Activated naive CD8-positive, alpha-beta T cell (primary cell): ENCODE results near the gene BRF1.
A peak's percentile ranks its signal among the peaks of the same experiment; 100 is the strongest.

Experiments
- H3K27ac Mint-ChIP-seq: one replicate; pipeline ENCODE4 v1.8.0; 2021; ENCODE audit warnings: mixed read lengths
- H3K27me3 Mint-ChIP-seq: one replicate; pipeline ENCODE4 v1.8.0; 2021; ENCODE audit warnings: mixed read lengths
- H3K36me3 Mint-ChIP-seq: one replicate; pipeline ENCODE4 v1.8.0; 2021; ENCODE audit warnings: mixed read lengths
- H3K4me1 Mint-ChIP-seq: one replicate; pipeline ENCODE4 v1.8.0; 2021; ENCODE audit warnings: low read depth, mixed read lengths
- H3K4me3 Mint-ChIP-seq: one replicate; pipeline ENCODE4 v1.8.0; 2021; ENCODE audit warnings: mild to moderate bottlenecking, mixed read lengths
- H3K9me3 Mint-ChIP-seq: one replicate; pipeline ENCODE4 v1.8.0; 2021; ENCODE audit warnings: low read depth, mixed read lengths

The BRF1 gene, protein sequence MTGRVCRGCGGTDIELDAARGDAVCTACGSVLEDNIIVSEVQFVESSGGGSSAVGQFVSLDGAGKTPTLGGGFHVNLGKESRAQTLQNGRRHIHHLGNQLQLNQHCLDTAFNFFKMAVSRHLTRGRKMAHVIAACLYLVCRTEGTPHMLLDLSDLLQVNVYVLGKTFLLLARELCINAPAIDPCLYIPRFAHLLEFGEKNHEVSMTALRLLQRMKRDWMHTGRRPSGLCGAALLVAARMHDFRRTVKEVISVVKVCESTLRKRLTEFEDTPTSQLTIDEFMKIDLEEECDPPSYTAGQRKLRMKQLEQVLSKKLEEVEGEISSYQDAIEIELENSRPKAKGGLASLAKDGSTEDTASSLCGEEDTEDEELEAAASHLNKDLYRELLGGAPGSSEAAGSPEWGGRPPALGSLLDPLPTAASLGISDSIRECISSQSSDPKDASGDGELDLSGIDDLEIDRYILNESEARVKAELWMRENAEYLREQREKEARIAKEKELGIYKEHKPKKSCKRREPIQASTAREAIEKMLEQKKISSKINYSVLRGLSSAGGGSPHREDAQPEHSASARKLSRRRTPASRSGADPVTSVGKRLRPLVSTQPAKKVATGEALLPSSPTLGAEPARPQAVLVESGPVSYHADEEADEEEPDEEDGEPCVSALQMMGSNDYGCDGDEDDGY

DNA sequence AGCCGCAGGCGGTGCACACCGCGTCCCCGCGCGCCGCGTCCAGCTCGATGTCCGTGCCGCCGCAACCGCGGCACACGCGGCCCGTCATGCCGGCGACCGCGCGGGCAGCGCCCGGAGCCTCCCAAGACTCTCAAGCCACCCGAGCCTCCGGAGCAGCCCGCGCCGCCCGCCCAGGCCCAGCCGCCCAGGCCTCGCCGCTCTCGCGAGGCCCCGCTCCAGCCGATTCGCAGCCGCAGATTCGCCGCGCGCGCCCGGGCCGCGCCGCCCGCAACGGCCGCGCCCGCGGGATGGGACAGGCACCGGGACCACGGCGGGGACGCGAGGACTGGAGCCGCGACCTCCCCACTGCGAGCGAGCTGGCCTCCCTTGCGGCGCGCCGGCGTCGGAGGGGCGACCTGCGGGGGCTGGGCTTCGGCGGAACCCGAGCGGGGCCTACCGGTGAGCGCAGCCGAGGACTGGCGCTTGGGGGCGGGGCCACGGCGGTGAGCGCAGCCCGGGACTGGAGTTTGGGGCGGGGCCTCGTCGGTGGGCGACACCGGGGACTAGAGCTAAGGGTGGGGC lies at the start of gene BRF1:
BRF1 (minus strand) TSS at position 460 of the 561 bp plus-strand sequence; CDS start at position 88, 372 bp downstream.
- H3K27ac Mint-ChIP-seq, result peak within 1 kb of the TSS; percentile 89
- no peaks in the 10 kb centered on the region for H3K27me3 Mint-ChIP-seq
- H3K36me3 Mint-ChIP-seq, result no peaks in the 10 kb centered on the region
- H3K4me1 Mint-ChIP-seq, result peaks cover 34% of the 10 kb centered on the region
- no peaks in the 10 kb centered on the region for H3K9me3 Mint-ChIP-seq
- peak within 1 kb of the TSS; percentile 92 for H3K4me3 Mint-ChIP-seq

DNA sequence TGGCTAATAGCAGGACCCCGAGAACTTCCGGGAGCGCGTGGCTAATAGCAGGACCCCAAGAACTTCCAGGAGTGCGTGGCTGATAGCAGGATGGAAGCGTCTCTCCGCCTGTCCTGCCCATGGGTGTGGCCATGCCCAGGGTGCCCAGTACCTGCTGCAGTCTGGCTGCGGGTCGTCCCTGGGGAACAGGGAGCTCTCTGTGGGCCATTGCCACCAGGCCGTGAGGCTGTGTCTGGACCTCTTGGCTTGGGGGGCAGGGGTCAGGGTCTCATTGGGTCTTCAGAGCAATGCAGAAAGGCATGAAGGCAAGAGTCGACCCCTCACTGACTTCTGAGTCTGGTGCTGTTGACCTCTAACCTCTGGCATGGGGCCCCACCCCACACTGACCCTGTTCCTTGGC lies 49.2 kb upstream of the BRF1 start:
- Mint-ChIP-seq H3K4me1 (peaks cover 3% of the 10 kb centered on the region), H3K4me3 (no peak overlapping the region), H3K27ac (no peak overlapping the region), H3K9me3 (no peaks in the 10 kb centered on the region), H3K36me3 (no peaks in the 10 kb centered on the region), H3K27me3 (no peaks in the 10 kb centered on the region)

DNA sequence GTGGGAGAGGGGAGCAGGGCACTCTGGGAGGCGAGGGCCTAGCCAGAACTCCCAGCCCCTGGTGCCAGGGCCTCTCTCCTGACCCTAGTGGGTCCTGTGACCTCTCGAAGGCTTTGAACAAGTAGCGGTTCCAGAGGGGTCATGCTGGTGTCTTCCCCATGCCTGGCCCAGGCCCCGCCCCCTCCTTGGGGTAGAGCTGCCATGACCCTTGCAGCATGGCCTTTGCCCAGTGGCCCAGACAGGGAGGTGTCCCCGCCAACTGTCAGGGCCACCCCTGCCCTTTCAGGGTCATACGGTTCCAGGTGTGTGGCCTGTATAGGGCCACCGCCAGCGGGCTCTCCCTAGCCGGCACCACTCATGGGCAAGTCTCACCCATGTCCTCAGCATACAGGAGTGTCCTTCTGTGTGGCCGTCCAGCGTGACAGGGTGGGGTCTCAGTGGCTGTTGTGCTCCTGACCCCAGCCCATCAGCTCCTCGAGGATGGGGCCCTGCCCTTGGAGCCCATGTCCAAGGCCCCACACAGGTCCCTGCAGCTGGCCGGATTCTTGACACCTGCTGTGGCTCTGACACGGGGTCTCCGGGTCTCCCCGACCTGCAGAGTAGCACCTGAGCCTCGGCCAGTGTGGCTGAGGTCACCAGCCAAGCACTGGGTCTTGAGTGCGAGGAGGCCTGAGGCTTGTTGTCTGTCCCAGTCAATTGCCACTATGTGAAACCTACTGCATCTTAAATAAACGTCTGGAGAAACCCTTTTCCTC lies 48.3 kb upstream of the BRF1 start:
- H3K27ac Mint-ChIP-seq, result no peak overlapping the region
- H3K4me3 Mint-ChIP-seq, result no peak overlapping the region
- H3K36me3 Mint-ChIP-seq, result no peaks in the 10 kb centered on the region
- no peaks in the 10 kb centered on the region for H3K9me3 Mint-ChIP-seq
- H3K4me1 Mint-ChIP-seq, result peaks cover 3% of the 10 kb centered on the region
- H3K27me3 Mint-ChIP-seq, result no peaks in the 10 kb centered on the region

DNA sequence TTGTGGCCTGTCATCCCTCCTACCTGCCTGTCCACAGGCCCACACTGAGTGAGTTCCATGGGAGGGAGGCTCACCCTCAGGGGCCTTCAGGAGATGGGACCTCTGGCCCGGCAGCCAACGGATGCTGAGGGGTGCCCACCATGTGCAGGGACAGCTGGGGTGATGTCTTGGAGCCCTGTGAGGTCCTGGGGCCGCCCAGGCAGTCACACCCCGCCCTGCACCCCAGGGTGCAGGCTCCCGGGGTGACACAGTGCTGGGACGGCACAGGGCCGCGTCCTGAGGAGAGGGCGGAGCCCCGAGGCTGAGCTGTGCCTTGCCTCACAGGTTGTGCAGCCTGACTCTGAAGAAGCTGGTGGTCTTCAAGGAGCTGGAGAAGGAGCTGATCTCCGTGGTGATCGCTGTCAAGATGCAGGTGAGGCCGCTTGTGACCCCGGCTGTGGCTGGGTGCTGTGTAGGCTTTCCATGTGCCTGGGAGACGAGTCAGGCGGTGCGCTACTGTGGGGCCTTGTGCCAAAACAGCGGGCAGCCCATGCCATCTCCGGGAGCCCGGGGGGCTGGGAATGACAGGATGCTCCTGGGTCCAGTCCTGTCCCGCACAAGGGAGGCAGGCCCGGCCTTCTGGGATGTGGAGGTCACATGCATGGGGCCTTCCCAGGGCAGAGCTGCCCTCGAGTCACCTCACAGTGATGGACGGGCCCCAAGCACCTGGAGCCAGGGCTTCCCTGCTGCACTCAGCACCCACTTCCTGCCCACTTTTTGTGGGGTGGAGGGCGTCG lies 47.6 kb upstream of the BRF1 start:
- no peaks in the 10 kb centered on the region for H3K27me3 Mint-ChIP-seq
- peaks cover 3% of the 10 kb centered on the region for H3K4me1 Mint-ChIP-seq
- H3K36me3 Mint-ChIP-seq, result no peaks in the 10 kb centered on the region
- no peak overlapping the region for H3K27ac Mint-ChIP-seq
- H3K4me3 Mint-ChIP-seq, result no peak overlapping the region
- H3K9me3 Mint-ChIP-seq, result no peaks in the 10 kb centered on the region

DNA sequence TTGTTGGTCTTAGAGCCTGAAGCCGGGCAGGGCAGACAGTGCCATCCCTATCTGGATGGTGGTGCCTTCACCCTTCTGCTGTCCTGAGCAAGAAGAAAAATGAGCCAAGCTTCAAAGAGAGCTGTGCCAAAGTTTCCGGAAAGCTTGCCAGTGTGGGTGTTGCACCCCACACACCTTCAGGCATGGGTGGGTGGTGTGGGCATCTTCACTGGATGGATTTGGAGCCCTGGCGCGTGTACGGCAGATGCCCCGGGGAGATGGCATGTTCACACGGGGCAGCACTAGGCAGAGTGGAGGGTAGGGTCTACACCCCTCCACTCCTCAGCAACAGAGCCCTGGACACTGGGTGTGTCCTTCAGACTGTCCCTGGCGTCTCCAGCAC lies 46.8 kb upstream of the BRF1 start:
- no peaks in the 10 kb centered on the region for H3K36me3 Mint-ChIP-seq
- no peak overlapping the region for H3K4me3 Mint-ChIP-seq
- no peaks in the 10 kb centered on the region for H3K27me3 Mint-ChIP-seq
- H3K4me1 Mint-ChIP-seq, result peaks cover 4% of the 10 kb centered on the region
- H3K9me3 Mint-ChIP-seq, result no peaks in the 10 kb centered on the region
- no peak overlapping the region for H3K27ac Mint-ChIP-seq

DNA sequence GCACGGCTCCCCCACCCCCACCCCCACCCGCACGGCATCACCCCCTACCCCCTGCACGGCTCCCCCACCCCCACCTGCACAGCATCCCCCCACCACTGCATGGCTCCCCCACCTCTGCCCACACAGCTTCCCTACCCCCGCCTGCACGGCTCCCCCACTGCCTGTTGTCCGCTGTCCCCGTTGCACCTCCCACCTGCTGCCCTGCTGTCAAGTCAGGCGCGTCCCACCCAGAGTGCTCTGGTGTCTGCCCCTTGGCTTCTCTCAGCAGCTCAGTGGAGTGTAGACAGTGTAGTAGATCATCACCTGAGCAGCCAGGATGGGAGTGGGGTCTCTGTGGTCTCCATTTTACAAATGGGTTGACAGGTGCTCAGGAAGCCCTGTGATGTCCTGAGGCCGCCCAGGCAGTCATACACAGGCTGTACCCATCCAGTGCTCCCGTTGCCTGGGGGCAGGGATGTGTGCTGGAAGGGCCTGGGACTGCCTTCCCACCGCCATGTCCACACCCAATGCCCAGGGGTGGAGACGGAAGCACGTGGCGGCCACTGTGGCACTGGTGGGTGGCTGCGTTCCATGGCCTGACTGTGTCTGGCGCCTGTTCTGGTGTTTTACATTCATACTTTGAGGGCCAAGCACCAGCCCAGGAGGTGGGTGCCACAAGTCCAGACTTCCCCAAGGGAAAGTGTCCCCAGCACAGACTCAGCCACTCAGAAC lies 46.2 kb upstream of the BRF1 start:
- Mint-ChIP-seq H3K27ac (no peak overlapping the region), H3K4me1 (peaks cover 3% of the 10 kb centered on the region), H3K36me3 (no peaks in the 10 kb centered on the region), H3K27me3 (no peaks in the 10 kb centered on the region), H3K9me3 (no peaks in the 10 kb centered on the region), H3K4me3 (no peak overlapping the region)

DNA sequence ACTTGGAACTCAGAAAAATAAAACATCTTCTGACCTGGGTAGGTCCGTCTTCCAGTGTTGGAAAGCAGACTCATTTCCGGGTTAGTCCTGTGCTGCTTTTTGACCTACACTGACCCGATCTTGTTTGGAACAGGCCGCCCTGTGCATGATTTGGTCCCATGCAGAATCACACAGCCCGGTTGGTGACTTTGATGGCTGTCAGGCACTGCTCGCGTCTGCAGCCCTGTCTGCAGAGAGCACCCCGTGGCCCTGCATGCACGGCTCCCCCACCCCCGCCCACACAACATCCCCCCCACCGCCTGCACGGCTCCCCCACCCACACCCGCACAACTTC lies 45.4 kb upstream of the BRF1 start:
- no peak overlapping the region for H3K4me3 Mint-ChIP-seq
- H3K4me1 Mint-ChIP-seq, result peaks cover 5% of the 10 kb centered on the region

DNA sequence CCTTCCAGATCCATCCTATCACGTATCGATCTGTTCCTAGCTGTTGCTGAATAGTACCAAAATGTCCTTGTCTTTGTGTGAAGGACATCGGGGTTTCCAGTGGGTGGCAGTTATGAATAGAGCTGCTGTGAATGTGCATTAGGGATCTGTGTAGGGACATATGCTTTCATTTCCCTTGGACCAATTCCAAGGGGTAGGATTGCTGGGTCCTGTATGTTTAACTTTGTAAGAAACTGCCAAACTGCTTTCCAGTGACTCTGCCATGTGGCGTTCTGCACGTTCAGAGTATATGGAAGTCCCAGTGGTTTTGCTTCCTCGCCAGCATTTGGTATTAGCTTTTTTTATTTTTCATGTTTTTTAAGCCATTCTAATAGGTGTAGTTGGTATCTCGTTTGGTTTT lies 42.4 kb upstream of the BRF1 start:
- Mint-ChIP-seq H3K9me3 (no peaks in the 10 kb centered on the region), H3K36me3 (no peaks in the 10 kb centered on the region), H3K4me1 (peaks cover 13% of the 10 kb centered on the region), H3K4me3 (no peak overlapping the region), H3K27ac (no peak overlapping the region), H3K27me3 (no peaks in the 10 kb centered on the region)

More for the DNA sequence above, 45.4 kb upstream of the BRF1 start:
- Mint-ChIP-seq H3K27me3 (no peaks in the 10 kb centered on the region), H3K27ac (no peak overlapping the region), H3K9me3 (no peaks in the 10 kb centered on the region), H3K36me3 (no peaks in the 10 kb centered on the region)

DNA sequence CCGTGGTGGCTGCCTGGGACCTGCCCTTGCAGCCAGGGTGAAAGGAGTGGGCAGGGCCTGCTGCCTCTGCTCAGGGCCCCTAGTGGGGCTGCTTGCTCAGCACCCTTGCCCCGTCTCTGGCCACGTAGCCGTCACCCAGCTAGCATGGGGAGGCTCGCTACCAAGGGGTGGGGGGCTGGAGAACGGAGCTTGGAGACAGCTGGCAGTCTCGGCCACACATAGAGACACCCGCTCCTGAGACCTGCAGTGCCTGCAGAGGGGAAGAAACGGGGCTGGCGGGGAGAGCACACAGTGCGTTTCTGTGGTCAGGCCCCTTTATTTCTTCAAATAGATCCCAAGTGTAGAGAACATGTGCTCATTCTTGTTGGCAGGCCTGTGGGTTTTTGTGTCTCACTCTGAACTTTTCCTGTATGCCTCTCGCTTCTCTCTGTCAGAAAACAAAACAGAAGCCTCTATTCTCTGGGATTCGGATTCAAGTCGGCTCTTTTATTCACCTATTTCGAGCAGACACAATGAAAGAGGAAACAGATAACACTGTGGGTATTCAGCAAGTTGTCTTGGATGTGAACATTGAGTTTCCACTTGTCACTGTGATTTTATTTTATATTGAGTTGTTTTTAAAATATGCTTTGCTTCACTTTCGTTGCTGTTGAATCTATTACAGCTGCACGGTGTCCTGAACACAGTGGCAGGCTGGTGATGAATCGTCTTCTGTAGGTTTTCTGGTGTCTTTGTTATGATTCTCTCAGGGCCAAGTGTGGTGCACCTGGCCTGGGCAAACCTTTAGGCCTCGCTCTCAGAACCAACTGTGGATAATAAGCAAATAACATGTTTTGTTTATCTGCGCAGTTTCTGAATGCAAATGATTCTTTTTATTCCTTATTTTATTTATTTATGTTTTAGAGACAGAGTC lies 40.3 kb upstream of the BRF1 start:
- H3K9me3 Mint-ChIP-seq, result no peaks in the 10 kb centered on the region
- H3K27ac Mint-ChIP-seq, result peak overlapping the region; percentile 28
- no peak overlapping the region for H3K4me3 Mint-ChIP-seq
- H3K27me3 Mint-ChIP-seq, result no peaks in the 10 kb centered on the region
- no peaks in the 10 kb centered on the region for H3K36me3 Mint-ChIP-seq
- peaks cover 15% of the 10 kb centered on the region for H3K4me1 Mint-ChIP-seq

DNA sequence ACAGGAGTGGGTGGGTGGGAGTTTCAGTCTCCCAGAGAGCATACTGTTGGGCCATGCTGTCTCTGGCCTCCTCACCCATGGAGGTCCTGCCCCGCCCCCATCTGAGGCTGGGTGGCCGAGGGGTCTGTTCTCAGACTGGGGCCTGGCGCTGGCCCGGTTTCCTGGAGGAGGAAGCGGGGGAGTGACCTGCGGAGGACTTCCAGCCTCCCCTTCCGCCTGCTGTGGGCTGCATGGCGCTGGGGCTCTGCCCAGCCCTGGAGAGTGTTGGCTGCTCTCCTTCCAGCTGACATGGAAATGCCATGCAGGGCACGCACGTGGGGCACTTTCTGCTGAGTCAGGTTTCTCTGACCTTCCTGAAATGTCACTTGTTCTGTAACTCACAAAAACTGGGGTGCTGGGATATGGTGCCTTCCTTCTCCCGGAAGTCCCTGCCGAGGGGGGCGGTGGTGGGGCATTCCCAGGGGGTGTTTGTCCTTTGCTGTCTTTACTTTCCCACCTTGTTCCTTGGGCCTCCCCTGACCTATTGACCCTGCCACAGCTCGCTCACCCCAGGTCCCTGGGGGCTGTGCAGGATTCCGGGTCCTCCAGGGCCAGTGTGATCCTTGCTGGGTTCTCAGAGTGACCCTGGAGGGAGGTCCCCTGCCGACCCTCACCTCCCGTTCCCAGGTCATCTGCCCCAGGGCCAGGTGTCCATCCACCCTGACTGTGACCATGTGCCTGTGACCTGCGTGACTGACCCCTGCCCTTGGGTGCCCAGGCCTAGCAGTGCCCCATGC lies 37.4 kb upstream of the BRF1 start:
- Mint-ChIP-seq H3K27ac (no peak overlapping the region), H3K4me3 (no peak overlapping the region), H3K4me1 (peaks cover 15% of the 10 kb centered on the region), H3K27me3 (no peaks in the 10 kb centered on the region), H3K36me3 (no peaks in the 10 kb centered on the region), H3K9me3 (no peaks in the 10 kb centered on the region)

DNA sequence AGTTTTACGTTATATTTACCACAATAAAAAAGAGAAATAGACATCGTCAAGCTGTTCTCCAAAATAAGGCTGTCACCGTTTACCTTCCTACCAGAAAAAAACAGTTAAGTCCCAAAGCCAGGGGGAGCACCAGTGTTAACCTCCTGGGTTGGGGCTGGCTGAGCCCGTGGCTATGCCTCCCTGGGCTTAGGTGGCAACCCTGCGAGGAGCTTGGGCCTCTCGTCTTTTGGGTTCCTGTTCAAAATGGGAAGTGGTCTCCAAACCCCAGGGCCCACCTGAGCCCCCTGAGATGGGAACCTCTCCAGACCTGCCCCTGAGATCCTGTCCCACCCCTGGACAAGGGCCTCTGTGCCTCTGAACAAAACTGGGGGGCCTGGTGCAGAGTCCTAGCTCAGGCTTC lies 36.6 kb upstream of the BRF1 start:
- Mint-ChIP-seq H3K4me1 (peaks cover 13% of the 10 kb centered on the region), H3K4me3 (no peak overlapping the region), H3K27me3 (no peaks in the 10 kb centered on the region), H3K27ac (no peak overlapping the region), H3K36me3 (no peaks in the 10 kb centered on the region), H3K9me3 (no peaks in the 10 kb centered on the region)

DNA sequence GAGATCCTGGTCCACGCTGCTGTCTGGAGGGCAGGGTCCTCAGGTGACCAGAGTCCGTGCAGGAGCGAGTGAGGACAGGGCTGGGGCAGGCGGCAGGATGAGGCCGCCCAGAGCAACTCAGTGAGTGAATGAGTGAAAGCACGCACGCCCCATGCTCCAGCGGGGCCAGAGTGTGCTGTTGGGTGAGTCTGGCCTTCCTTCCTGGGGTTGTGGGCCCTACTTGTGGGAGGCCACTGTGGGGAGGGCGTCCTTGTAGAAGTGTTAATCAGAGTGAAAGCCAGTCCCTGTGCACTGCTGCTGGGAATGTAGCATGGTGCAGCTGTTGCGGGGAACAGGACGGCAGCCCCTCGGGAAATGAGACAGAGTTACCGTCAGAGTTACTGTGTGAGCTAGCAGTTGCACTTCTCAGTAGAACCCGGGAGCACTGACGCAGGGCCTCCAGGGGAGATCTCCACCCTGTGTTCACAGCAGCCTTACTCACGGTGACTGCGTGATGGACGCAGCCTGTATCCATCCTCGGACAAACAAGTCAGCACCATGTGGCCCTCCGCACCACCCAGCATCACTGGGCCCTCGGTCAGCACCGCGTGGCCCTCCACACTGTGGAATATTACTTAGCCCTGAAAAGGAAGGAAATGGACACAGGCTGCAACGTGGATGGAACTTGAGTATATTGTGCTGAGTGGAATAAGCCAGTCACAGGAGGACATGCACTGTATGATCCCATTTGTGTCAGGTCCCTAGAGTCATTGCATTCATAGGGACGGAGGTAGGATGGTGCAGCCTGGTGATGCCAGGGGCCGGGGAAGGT lies 35.9 kb upstream of the BRF1 start:
- Mint-ChIP-seq H3K4me3 (no peak overlapping the region), H3K9me3 (no peaks in the 10 kb centered on the region), H3K27ac (no peak overlapping the region), H3K36me3 (no peaks in the 10 kb centered on the region), H3K27me3 (no peaks in the 10 kb centered on the region), H3K4me1 (peaks cover 18% of the 10 kb centered on the region)
